Measurements from ENCODE around the gene ZNF563.

Gene ZNF563

GRCh38 chr19:12294249-12295158 is 38.9 kb downstream of the ZNF563 start, which contains the start of gene ZNF44:
TSS of gene ZNF44 (minus strand) at chr19:12294883. CDS start at chr19:12294694, 189 bp downstream.
- peak; percentile 98 for DNase-seq (ENCODE audit: low spot score)

- no peak for DNase-seq (ENCODE audit: low spot score)
Observed at GRCh38 chr19:12293777-12294248, 39.6 kb downstream of the ZNF563 start.

GRCh38 chr19:12289790-12290065 is 43.7 kb downstream of the ZNF563 start:
- DNase-seq (ENCODE audit: low spot score) = no peak

- no peak for DNase-seq (ENCODE audit: low spot score)
Observed at GRCh38 chr19:12287958-12288500, 45.4 kb downstream of the ZNF563 start.

- DNase-seq (ENCODE audit: low spot score) = no peak
Observed at GRCh38 chr19:12284631-12285030, 48.8 kb downstream of the ZNF563 start.

- no peak for DNase-seq (ENCODE audit: low spot score)
Observed at GRCh38 chr19:12284226-12284625, 49.2 kb downstream of the ZNF563 start.

GRCh38 chr19:12278713-12279112 is 54.7 kb downstream of the ZNF563 start:
- DNase-seq (ENCODE audit: low spot score) = no peak

- DNase-seq (ENCODE audit: low spot score) = no peak
Observed at GRCh38 chr19:12272980-12273901, 60.2 kb downstream of the ZNF563 start.

- no peak for DNase-seq (ENCODE audit: low spot score)
Observed at GRCh38 chr19:12272386-12272785, 61.0 kb downstream of the ZNF563 start.

- no peak for DNase-seq (ENCODE audit: low spot score)
Observed at GRCh38 chr19:12270854-12271253, 62.6 kb downstream of the ZNF563 start.
